Renal pelvis (tissue), 4 donors: ENCODE measurements around the gene ARHGEF10L. TPM values are rescaled to one million over a fixed set of nuclear protein-coding genes. Genes with fewer than 3 reads are reported as not detected.

Experiments
- DNase-seq: peaks from one replicate; pipeline ENCODE4 v3.0.0-alpha.2; 2013
- polyA plus RNA-seq, 3 donors: library from polyadenylated mRNA; unstranded; fragments of 120-200 nt; gene quantifications; one replicate each; pipeline ENCODE4 v1.2.1, GENCODE V29; 2013; ENCODE audit not compliant: insufficient read length in 3 of 3

Gene ARHGEF10L
- polyA plus RNA-seq, 3 donors: 49.1 to 57.4 (median 56.4) TPM

- DNase-seq: no peak
Measured at GRCh38 chr1:17673329-17674072, 134.0 kb downstream of the ARHGEF10L start.

DNA sequence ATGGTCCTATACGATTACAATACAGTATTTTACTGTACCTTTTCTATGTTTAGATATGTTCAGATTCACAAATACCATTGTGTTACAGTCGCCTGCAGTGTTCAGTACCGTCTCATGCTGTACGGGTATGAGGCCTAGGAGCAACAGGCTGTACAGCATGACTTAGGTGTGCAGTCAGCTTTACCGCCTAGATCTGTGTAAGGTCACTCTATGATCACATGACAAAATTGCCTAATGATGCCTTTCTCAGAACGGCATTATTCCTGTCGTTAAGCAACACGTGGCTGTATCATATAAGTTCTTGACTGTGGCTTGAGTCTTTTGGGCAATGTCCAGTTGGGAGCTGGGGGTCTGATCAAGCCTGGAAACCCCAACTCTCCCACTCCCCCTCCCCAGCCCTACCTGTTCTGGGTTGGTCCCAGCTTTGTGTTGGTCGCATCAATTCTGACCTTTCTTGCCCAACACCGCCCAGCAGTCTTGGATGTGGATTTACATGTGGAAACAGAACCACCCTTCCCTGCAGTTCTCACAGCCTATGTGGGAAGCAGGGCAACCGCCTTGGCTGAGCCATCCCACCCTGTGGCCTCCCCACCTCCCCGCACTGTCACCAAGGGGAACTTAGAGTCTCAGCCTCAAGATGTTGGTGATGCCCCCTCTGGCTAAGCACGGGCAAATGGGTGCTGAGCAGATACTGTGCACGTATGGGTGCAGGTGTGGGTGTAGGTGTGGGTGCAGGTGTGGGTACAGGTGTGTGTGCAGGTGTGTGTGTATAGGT lies 135.4 kb downstream of the ARHGEF10L start:
- no peak for DNase-seq

- DNase-seq: no peak
Measured at GRCh38 chr1:17675744-17676143, 136.2 kb downstream of the ARHGEF10L start.

DNA sequence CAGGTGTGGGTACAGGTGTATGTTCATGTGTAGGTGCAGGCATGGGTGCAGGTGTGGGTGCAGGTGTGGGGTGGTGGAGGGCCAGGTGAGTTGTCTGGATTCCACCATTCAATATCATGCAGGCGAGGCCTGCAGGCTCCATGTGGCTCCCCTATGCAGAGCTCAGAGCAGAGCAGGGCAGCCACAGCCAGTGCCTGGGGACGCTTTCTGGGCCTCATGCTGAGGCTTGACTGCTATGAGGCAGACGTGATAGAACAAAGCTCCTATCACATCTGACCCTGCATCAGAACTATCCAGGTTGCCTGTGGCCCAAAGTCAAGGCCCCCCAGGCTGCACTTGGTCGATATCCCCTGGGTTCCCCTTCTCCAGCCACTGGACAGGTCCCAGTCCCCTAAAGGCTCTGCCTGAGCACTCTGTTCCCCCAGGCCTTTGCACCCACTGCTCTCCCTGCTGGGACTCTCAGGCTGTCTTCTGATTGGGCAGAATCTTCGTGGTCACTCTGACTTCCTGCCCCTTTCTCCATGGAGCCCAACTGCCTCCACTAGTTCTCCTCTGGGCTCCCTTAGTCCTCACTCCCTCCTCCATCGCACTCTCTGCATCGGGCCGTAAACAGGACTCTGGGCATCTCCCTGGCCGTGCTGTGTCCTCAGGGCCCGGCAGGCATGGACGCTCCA lies 137.0 kb downstream of the ARHGEF10L start:
- DNase-seq: no peak

DNA sequence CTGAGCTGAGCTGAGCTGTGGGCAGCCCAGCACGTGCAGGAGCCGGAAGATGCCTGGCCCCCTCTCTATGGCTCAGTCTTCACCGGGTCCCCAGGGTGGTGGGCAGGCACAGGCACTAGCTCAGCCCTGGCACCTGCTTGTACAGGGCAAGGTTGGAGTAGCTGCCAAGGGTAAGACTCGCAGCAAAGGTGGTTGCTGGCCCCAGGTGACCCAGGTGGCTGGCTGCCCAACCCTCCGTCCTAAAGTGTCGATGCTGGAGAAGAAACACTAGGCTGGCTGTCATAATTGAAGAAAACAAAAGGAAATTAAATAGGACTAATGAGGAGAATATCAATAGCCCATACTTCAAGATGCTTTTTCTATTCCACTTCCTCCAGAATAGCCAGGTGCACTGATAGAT lies 138.5 kb downstream of the ARHGEF10L start:
- no peak for DNase-seq

GRCh38 chr1:17679856-17680255 lies 140.4 kb downstream of the ARHGEF10L start:
- no peak for DNase-seq

- no peak for DNase-seq
Measured at GRCh38 chr1:17680308-17680707, 140.8 kb downstream of the ARHGEF10L start.

GRCh38 chr1:17682400-17682799 lies 142.9 kb downstream of the ARHGEF10L start:
- peak; percentile 75 for DNase-seq

- no peak for DNase-seq
Measured at GRCh38 chr1:17683598-17683997, 144.1 kb downstream of the ARHGEF10L start.

DNA sequence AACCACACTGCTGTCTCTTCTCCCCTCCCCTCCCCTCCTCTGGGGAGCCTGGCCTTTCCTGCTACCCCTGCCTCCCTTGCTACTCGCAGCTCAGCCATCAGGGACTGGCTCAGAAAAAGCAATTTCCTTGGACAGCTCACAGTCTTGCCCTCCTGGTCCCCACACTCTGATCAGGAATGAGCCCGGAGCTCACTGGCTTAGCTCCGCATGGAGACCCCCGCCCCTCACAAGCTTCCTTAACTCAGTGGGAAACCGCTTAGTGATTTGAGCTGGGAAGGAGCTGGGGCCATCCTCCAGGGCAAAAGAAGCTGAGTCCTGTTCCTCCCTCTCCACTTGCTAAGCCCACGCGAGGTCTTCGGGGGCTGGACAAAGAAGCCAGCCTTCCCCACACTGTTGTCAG lies 145.3 kb downstream of the ARHGEF10L start:
- DNase-seq: no peak

- no peak for DNase-seq
Measured at GRCh38 chr1:17686258-17686657, 146.8 kb downstream of the ARHGEF10L start.

- DNase-seq: no peak
Measured at GRCh38 chr1:17687145-17687544, 147.6 kb downstream of the ARHGEF10L start.

GRCh38 chr1:17688217-17688810 lies 148.8 kb downstream of the ARHGEF10L start:
- DNase-seq: no peak

- no peak for DNase-seq
Measured at GRCh38 chr1:17689011-17689410, 149.5 kb downstream of the ARHGEF10L start.

- no peak for DNase-seq
Measured at GRCh38 chr1:17690906-17691634, 151.6 kb downstream of the ARHGEF10L start.

DNA sequence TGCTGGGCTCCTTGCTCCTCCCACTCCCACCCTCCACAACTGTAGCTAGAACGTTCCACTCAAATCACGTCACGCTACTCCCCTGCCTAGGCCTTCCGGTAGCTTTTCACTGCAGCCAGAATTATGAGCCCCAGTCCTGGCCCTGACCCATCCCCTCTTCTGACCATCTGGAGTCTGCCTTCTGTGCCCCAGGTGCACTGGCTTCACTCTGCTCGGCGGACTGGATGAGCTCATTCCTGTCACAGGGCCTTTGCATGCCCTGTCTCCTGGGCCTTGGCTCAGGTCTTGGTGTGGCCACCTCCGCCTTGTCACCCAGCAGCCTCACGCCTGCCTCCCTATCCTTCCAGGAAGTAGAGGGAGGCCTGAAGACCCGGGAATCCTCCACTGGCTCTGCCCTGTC lies 153.1 kb downstream of the ARHGEF10L start:
- DNase-seq: no peak

DNA sequence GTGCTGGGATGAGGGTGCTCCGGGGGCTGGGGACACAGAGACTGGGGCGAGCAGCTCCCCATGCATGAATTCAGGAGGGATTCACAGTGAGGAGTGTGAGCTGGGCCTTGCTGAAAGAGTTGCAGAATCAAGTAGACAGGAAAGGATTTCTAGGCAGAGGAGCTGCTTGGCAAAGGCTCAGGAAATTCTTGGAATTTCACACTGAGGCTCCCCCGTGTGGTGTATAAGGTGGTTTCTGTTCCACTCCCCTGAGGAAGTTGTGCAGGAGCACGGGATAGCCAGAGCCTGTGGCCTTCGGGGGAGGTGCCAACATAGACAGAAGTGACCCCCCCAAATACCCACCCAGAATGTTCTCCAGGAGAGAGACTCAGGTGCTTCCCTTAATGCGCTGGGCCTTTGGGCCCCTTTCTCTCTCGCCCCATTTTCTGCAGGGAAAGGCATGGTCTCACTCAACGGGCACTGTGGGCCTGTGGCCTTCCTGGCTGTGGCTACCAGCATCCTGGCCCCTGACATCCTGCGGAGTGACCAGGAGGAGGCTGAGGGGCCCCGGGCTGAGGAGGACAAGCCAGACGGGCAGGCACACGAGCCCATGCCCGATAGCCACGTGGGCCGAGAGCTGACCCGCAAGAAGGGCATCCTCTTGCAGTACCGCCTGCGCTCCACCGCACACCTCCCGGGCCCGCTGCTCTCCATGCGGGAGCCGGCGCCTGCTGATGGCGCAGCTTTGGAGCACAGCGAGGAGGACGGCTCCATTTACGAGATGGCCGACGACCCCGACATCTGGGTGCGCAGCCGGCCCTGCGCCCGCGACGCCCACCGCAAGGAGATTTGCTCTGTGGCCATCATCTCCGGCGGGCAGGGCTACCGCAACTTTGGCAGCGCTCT lies 157.2 kb downstream of the ARHGEF10L start:
- DNase-seq: no peak

- no peak for DNase-seq
Measured at GRCh38 chr1:17697458-17697857, 158.0 kb downstream of the ARHGEF10L start.

- no peak for DNase-seq
Measured at GRCh38 chr1:17699581-17699980, 160.1 kb downstream of the ARHGEF10L start.

DNA sequence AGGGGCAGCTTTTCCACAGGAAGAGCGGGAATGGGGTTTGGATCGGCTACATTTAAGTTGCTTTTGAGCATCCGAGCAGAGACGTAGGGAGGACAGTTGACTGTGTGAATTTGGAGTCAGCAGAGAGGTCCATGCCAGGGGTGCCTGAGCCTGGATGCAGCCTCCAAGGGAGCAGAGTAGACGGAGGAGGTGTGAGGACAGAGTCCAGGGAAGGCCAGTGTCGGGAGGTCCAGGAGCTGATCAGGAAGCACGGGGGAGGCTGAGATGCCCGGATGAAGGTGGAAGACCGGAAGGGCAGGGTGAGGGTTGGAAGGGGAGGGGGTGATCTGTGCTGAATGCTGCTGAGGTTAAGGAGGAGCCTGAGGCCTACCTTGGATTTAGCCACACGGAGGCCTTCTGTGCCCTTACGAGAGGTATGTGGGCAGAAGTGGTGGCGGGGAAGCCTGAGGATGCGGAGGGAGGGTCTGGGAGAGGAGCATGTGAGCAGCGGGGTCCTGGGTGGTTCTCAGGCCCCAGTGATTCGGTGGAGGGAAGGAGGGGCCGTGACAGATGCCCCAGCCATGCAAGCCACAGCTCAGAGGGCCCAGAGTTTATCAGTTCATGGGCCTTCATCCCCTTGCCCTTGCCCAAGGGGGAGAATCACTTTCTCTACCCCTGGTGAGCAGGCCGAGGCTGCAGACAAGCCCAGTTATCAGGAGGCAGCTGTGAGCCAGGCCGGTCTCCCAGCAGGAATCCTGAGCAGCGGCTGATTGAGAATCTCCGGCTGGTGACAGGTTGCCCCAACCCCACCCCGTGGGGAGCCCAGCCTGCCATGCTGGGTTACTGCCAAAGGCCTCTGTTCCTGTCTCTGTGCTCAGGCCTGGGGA lies 161.7 kb downstream of the ARHGEF10L start:
- no peak for DNase-seq
